Neutrophil (primary cell): ENCODE data around the gene ABCB8.
"Not testable (repeated sequence)": the region's sequence is repeated elsewhere in the genome, so short reads cannot be mapped to it uniquely, and the experiment has no call there.

Experiments used
- H3K27ac ChIP-seq: fragments of 200-600 bp; sonication (generic); 2 replicates; pipeline ENCODE4 v1.5.1; 2016; ENCODE audit warnings: mild to moderate bottlenecking, moderate library complexity
- H3K27me3 ChIP-seq: fragments of 200-600 bp; sonication (generic); 2 replicates; pipeline ENCODE4 v1.6.0; 2016; ENCODE audit warnings: mild to moderate bottlenecking
- H3K36me3 ChIP-seq: fragments of 200-600 bp; sonication (generic); 2 replicates; pipeline ENCODE4 v1.5.1; 2017
- H3K4me1 ChIP-seq, 2 experiments: fragments of 200-600 bp in 1 of 2; sonication (generic) in 1 of 2; 1 replicate in 1 of 2; 2 replicates in 1 of 2; pipeline versions ENCODE4 v1.5.1 to v1.6.1; 2013 to 2016; ENCODE audit warnings: low read depth in 1 of 2, low read length in 1 of 2, mild to moderate bottlenecking in 1 of 2, moderate library complexity in 1 of 2; ENCODE audit not compliant: control insufficient read depth in 1 of 2, insufficient read depth in 1 of 2
- H3K4me3 ChIP-seq, 2 experiments: fragments of 200-600 bp in 1 of 2; sonication (generic) in 1 of 2; 1 replicate in 1 of 2; 2 replicates in 1 of 2; pipeline ENCODE4 v1.5.1; 2013 to 2016; ENCODE audit warnings: low read depth in 1 of 2, low read length in 1 of 2, mild to moderate bottlenecking in 1 of 2, moderate library complexity in 1 of 2
- H3K9me3 ChIP-seq: fragments of 200-600 bp; sonication (generic); 2 replicates; pipeline ENCODE4 v1.5.1; 2016
- CTCF ChIP-seq: fragments of 200-600 bp; sonication (generic); IDR thresholded peaks from 2 replicates; pipeline ENCODE4 v1.5.1; 2016; ENCODE audit warnings: antibody characterized with exemption

Gene ABCB8

DNA sequence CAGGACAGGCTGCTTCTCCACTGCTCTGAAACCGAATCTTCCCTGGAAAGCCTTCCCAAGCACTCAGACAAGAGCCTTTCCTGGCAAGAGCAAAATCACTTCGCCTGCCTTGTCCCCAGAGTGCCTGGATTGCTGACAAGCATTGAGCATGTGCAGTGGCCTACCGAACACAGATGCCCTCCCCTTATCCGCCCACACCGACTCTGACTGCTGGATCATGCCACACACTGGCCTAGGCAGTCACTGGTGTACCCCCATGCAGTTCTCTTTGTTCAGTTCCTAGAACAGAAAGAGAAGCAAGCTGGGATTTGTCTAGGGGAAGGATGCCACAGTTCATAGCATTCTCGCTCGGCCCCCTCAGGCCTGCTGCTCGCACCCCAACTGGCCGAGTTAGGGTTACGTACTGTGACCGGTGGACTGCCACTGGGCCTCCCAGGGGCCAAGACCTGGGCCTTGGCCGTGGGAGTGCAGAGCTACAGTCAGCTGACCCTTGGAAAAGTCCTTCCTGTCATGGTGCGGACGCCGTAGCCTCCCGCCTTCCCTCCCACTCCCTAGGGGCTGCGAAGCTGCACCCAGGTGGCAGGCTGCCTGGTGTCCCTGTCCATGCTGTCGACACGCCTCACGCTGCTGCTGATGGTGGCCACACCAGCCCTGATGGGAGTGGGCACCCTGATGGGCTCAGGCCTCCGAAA lies 6.9 kb downstream of the ABCB8 start:
- H3K27ac ChIP-seq, result no peak overlapping the region
- H3K36me3 ChIP-seq, result peaks cover 40% of the 10 kb centered on the region
- H3K4me1 ChIP-seq, result peaks cover 0 to 3% of the 10 kb centered on the region in 2 experiments

GRCh38 chr7:151035902-151036301 lies 7.7 kb downstream of the ABCB8 start:
- no peak overlapping the region for H3K27ac ChIP-seq
- H3K4me3 ChIP-seq, result no peak overlapping the region
- H3K9me3 ChIP-seq, result no peaks in the 10 kb centered on the region
- H3K36me3 ChIP-seq, result peaks cover 40% of the 10 kb centered on the region
- TF ChIP-seq CTCF, result no peak
- no peaks in the 10 kb centered on the region for H3K27me3 ChIP-seq
- peaks cover 0 to 3% of the 10 kb centered on the region in 2 experiments for H3K4me1 ChIP-seq

More for the DNA sequence above, 6.9 kb downstream of the ABCB8 start:
- Histone ChIP-seq H3K4me3 (no peak overlapping the region), H3K27me3 (no peaks in the 10 kb centered on the region), H3K9me3 (no peaks in the 10 kb centered on the region)
- no peak for TF ChIP-seq CTCF

DNA sequence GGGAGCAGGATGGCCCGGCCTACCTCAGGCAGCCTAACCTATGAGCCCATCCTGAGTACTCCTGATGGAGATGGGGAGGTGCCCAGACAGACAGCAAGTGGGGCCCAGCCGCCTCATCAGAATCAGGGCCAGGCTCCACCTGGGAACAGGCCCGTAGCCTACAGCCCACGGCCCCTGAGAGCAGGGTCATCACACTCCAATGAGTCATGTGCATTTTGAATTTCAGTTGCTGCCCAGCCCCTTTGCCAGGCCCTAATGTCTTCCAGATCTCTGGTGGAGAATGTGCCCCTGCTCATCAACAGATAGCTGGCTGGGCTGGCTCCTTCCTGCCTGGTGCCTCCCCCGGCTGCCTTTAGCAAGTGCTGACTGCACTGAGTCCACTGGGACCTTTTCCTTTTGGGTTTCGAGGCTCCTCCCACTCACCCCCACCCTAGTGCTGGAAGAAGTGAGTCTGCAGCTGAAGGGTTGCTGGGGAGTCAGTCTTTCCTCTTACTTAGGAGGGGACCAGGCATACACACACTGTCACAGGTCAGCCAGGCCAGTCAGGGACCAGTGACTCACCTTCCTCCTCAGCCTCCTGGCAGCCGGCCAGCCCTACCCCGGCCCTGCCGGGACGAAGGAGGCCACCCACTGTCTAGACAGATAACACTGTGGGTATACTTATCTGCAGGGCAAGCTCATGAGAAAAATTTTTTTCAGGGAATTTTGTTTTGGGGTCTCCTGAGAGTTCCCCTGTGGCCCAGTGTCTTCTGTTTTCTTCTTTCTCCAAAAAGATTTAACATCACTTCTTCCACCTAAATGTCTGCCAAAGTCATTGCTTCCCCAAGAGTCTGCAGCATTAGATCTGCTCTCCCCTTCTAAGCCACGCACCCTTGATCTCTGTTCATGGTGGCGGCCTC lies 10.9 kb downstream of the ABCB8 start:
- Histone ChIP-seq H3K36me3 (peaks cover 39% of the 10 kb centered on the region), H3K27me3 (no peaks in the 10 kb centered on the region), H3K4me3 (no peak overlapping the region), H3K9me3 (no peaks in the 10 kb centered on the region), H3K27ac (no peak overlapping the region), H3K4me1 (no peaks in the 10 kb centered on the region)
- TF ChIP-seq CTCF, result no peak

- peaks cover 33% of the 10 kb centered on the region for H3K36me3 ChIP-seq
- no peak overlapping the region for H3K27ac ChIP-seq
- no peaks in the 10 kb centered on the region for H3K4me1 ChIP-seq
- no peaks in the 10 kb centered on the region for H3K9me3 ChIP-seq
- TF ChIP-seq CTCF, result no peak
- H3K4me3 ChIP-seq, result no peak overlapping the region
- H3K27me3 ChIP-seq, result no peaks in the 10 kb centered on the region
These were observed 11.7 kb downstream of the ABCB8 start for GRCh38 chr7:151039850-151040548.

GRCh38 chr7:151040616-151041375 lies 12.5 kb downstream of the ABCB8 start:
- H3K9me3 ChIP-seq, result no peaks in the 10 kb centered on the region
- H3K4me1 ChIP-seq, result no peaks in the 10 kb centered on the region
- H3K36me3 ChIP-seq, result peaks cover 33% of the 10 kb centered on the region
- TF ChIP-seq CTCF, result no peak
- no peaks in the 10 kb centered on the region for H3K27me3 ChIP-seq
- H3K27ac ChIP-seq, result no peak overlapping the region
- no peak overlapping the region for H3K4me3 ChIP-seq

DNA sequence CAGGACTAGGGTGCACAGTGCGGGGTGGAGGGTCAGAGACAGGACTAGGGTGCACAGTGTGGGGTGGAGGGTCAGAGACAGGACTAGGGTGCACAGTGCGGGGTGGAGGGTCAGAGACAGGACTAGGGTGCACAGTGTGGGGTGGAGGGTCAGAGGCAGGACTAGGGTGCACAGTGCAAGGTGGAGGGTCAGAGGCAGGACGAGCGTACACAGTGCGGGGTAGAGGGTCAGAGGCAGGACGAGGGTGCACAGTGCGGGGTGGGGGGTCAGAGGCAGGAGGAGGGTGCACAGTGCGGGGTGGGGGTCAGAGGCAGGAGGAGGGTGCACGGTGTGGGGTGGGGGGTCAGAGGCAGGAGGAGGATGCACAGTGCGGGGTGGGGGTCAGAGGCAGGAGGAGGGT lies 15.2 kb downstream of the ABCB8 start:
- H3K27ac ChIP-seq, H3K27me3 ChIP-seq, H3K4me3 ChIP-seq, H3K9me3 ChIP-seq, H3K4me1 ChIP-seq: not testable (repeated sequence)
- H3K36me3 ChIP-seq, result peaks cover 18% of the 10 kb centered on the region
